AG04450 (cell line): ENCODE measurements around the gene PRKAR2B. TPM values are rescaled to one million over a fixed set of nuclear protein-coding genes. Genes with fewer than 3 reads are reported as not detected.
"Not testable (repeated sequence)": the region's sequence is repeated elsewhere in the genome, so short reads cannot be mapped to it uniquely, and the experiment has no call there.

Source experiments
- CTCF ChIA-PET: fragments of 300-600, 350-600 bp; formaldehyde crosslinking; extraction: SDS; loops from one replicate; lab custom pipeline; 2022; ENCODE audit warnings: antibody characterized with exemption, inconsistent platforms; lab: Charles Lee
- POLR2A ChIA-PET: fragments of 350-600 bp; formaldehyde crosslinking; extraction: SDS; loops from one replicate; lab custom pipeline; 2021; ENCODE audit warnings: antibody characterized with exemption, inconsistent platforms; lab: Yijun Ruan, JAX
- DNase-seq: peaks from one replicate; pipeline ENCODE4 v3.0.0-alpha.2; 2011; ENCODE audit warnings: low read depth, low spot score
- H3K27ac ChIP-seq: one replicate; pipeline ENCODE4 v1.5.1; 2012; ENCODE audit warnings: low read depth, low read length, control low read depth
- H3K27me3 ChIP-seq: one replicate; pipeline ENCODE4 v1.6.0; 2012; ENCODE audit warnings: low read length; ENCODE audit not compliant: control insufficient read depth, insufficient read depth
- H3K4me3 ChIP-seq: 2 replicates; pipeline ENCODE4 v1.5.1; 2011; ENCODE audit warnings: mild to moderate bottlenecking, low read depth, low read length, control low read depth
- H3K9me3 ChIP-seq: 2 replicates; pipeline ENCODE4 v1.5.1; 2012; ENCODE audit warnings: low read length; ENCODE audit not compliant: control insufficient read depth, insufficient read depth
- polyA plus RNA-seq: library from polyadenylated mRNA; depleted of rRNA; stranded (reverse); fragments of >200 nt; gene quantifications from 2 replicates; pipeline ENCODE4 v1.2.3, GENCODE V29; 2011
- TF ChIP-seq, protein P1 (sequence below): IDR thresholded peaks from 2 replicates; pipeline ENCODE4 v1.5.1; 2011; ENCODE audit warnings: low read depth, low read length, control low read depth, inconsistent platforms

PRKAR2B gene
- polyA plus RNA-seq, 1 experiment = 13.0 TPM

DNA sequence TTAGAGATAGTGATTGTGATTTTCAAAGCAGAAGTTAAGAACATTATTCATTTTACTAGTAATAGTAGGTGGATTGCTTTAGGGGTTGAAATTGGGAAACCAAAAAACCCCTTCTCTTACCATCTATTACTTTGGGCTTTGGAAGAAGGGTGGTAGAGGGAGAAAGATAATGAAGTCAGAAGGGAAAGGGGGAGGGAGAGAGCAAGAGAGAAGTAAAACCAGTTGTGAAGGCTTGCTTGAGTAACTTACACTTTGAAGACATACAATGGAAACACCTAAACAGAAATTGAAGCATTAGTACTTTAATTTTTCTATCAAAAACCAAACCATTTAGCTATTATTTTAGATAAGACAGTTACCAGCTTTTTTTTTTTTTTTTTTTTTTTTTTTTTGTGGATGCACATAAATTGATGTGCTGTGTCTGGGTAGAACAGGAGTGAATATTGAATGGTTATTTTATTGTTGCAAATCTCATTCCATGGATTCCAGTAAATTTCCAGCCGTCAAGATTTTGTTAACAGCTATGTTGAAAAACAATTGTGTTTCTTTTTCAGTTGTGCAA is 5.5 kb downstream of the PRKAR2B start:
- H3K9me3 ChIP-seq = no peaks in the 10 kb centered on the region
- no peak overlapping the region for H3K27ac ChIP-seq
- TF ChIP-seq, protein P1, sequence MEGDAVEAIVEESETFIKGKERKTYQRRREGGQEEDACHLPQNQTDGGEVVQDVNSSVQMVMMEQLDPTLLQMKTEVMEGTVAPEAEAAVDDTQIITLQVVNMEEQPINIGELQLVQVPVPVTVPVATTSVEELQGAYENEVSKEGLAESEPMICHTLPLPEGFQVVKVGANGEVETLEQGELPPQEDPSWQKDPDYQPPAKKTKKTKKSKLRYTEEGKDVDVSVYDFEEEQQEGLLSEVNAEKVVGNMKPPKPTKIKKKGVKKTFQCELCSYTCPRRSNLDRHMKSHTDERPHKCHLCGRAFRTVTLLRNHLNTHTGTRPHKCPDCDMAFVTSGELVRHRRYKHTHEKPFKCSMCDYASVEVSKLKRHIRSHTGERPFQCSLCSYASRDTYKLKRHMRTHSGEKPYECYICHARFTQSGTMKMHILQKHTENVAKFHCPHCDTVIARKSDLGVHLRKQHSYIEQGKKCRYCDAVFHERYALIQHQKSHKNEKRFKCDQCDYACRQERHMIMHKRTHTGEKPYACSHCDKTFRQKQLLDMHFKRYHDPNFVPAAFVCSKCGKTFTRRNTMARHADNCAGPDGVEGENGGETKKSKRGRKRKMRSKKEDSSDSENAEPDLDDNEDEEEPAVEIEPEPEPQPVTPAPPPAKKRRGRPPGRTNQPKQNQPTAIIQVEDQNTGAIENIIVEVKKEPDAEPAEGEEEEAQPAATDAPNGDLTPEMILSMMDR = no peak
- H3K27me3 ChIP-seq = no peaks in the 10 kb centered on the region
- no peak overlapping the region for H3K4me3 ChIP-seq
- POLR2A ChIA-PET = no interaction called here
- CTCF ChIA-PET = interaction anchor here (0.6 kb wide), 1 partner anchor 18 kb away, joined by 3 read pairs; no protein-coding TSS in a partner anchor
- no peak for DNase-seq

GRCh38 chr7:107051376-107051775 is 6.9 kb downstream of the PRKAR2B start:
- ChIA-PET CTCF (interaction anchor here (0.6 kb wide), 1 partner anchor 508 kb away, joined by 5 read pairs; no protein-coding TSS in a partner anchor), POLR2A (interaction anchor here (0.9 to 1.0 kb wide), 2 partner anchors 117 to 129 kb away, joined by 3 read pairs; partner anchors contain the start of gene HBP1)
- no peak for DNase-seq
- TF ChIP-seq, protein P1 = no peak
- Histone ChIP-seq H3K27ac (no peak overlapping the region), H3K9me3 (no peaks in the 10 kb centered on the region), H3K4me3 (no peak overlapping the region), H3K27me3 (no peaks in the 10 kb centered on the region)

GRCh38 chr7:107054965-107055364 is 10.5 kb downstream of the PRKAR2B start:
- H3K27me3 ChIP-seq, H3K27ac ChIP-seq, H3K9me3 ChIP-seq, DNase-seq, CTCF ChIA-PET, H3K4me3 ChIP-seq, POLR2A ChIA-PET: not testable (repeated sequence)

DNA sequence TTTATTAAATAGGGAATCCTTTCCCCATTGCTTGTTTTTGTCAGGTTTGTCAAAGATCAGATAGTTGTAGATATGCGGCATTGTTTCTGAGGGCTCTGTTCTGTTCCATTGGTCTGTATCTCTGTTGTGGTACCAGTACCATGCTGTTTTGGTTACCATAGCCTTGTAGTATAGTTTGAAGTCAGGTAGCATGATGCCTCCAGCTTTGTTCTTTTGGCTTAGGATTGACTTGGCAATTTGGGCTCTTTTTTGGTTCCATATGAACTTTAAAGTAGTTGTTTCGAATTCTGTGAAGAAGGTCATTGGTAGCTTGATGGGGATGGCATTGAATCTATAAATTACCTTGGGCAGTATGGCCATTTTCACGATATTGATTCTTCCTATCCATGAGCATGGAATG is 11.6 kb downstream of the PRKAR2B start:
- POLR2A ChIA-PET, H3K27ac ChIP-seq, CTCF ChIA-PET, H3K27me3 ChIP-seq, DNase-seq, H3K9me3 ChIP-seq, H3K4me3 ChIP-seq: not testable (repeated sequence)

- ChIA-PET POLR2A (no interaction called here), CTCF (interaction anchor here (1.7 kb wide), 1 partner anchor 110 kb away, joined by 5 read pairs; no protein-coding TSS in a partner anchor)
- Histone ChIP-seq H3K9me3 (no peaks in the 10 kb centered on the region), H3K27ac (no peak overlapping the region), H3K4me3 (no peak overlapping the region), H3K27me3 (no peaks in the 10 kb centered on the region)
- TF ChIP-seq, protein P1 = no peak
- no peak for DNase-seq
Observed at GRCh38 chr7:107056728-107057473, 12.4 kb downstream of the PRKAR2B start.

DNA sequence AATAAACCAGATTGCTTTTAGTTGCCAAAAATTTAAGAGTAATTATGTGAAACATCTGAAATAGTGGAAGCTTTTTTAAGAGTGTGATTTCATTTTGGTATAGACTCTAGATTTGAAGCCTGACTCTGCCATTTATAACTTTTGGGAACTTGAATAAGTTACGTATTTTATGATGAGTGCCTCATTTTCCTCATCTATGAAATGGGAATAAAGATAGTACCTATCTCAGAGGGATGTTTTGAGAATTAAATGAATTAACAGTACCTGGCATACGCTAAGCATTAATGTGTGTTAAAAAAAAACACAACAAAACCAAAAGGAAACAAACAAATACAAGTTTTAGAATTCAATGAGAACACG is 12.9 kb downstream of the PRKAR2B start:
- Histone ChIP-seq H3K4me3 (no peak overlapping the region), H3K27ac (no peak overlapping the region), H3K27me3 (no peaks in the 10 kb centered on the region), H3K9me3 (no peaks in the 10 kb centered on the region)
- TF ChIP-seq, protein P1 = no peak
- no peak for DNase-seq
- CTCF ChIA-PET = interaction anchor here (1.7 kb wide), 1 partner anchor 110 kb away, joined by 5 read pairs; no protein-coding TSS in a partner anchor
- POLR2A ChIA-PET = interaction anchor here (0.8 kb wide), 1 partner anchor 111 kb away, joined by 3 read pairs; the partner anchor contains the start of gene HBP1
